SKM-1 (cell line): ENCODE results near the gene EDAR.

Experiments used
- DNase-seq: peaks from one replicate; lab custom pipeline; 2025; ENCODE audit not compliant: unreplicated experiment; lab: John Stamatoyannopoulos, UW

Gene EDAR

DNA sequence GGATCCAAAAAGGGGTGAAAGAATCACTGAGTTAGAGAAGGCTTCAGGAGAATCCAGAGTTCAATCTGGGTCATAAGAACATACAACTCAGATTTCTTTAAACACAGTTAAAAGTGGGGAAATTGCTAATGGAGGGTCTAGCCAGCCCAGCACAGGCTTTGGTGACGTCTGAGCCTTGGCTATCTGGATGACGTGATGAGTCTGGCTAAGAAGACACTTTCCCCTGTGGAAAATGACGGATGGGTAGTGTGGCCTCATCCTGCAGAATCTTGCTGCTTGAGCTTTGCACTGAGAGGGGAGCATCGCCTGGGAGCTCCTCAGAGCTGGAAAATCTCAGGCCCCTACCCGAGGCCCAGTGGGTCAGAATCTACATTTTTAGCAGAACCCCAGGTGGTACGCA, 19.2 kb downstream of the EDAR start:
- no peak for DNase-seq

DNA sequence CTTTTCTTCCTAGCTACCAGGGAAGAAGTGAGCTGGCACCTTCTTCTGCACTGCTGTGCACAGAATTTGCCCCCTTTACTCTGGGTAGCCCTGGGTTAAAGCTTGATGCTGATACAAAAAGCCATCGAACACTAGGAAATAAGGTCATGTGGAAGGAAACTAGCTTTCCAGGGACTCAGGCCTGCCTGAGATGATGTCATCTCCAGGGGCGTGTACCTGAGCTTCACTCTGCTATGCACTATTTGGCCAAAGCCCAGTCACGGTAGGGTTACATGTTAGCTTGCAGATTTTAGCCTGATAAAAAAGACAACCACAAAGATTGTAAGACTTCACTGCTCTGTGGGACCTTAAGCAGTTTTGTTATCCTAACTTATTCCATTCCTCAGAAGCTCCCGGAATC, 20.4 kb downstream of the EDAR start:
- DNase-seq, result no peak

DNA sequence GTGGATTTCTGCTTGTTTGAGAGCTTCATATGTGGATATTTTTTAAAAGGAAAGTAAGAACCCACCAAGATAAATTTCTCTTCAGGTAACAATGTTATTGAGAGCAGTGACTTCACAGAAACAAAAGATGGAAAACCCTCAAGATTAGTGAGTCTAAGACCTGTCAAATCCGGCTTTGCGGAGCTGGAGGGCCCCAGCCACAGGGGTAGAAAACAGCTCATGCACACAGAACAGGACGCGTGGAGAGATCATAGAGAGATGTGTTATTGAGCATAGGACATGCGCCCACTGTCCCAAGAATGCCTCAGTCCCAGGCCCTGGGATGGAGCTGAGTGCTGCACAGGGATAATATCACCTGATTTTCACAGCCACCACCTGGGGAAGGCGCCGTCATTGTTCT, 21.3 kb downstream of the EDAR start:
- DNase-seq, result no peak

DNA sequence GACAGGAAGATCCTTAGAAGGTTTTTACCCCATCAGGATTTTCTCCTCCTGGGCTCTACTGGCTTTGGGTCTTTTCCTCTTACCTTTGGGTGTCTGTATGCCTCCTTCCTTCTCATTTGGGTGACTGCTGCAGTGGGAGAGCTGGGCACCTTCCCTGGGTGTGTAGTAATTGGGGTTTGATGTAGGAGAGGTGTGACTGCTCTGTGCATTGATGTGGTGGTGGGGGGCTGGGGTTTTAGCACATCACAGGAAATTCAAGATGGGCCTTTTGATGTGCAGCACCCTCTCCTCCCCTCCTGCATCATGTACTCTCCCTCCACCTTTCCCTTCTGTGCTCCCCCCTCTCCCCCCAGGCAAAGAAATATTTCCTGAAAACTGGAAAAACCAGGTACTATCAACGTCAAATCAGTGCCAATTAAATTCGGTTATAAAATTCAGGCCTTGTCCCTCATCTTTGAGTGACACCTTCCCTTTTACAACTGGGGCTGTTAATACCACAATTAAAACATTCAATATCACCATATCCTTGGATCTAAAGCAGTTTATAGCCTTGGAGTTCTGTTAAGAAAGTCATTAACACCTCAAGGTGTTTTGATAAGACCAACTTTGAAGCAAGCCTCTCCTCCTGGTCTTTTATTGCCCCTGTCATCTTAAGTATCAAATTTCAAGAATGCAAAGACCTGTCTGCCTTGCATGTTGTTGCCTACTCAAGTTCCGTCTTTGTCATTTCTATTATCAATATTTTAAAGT, 23.3 kb downstream of the EDAR start:
- DNase-seq, result no peak

DNA sequence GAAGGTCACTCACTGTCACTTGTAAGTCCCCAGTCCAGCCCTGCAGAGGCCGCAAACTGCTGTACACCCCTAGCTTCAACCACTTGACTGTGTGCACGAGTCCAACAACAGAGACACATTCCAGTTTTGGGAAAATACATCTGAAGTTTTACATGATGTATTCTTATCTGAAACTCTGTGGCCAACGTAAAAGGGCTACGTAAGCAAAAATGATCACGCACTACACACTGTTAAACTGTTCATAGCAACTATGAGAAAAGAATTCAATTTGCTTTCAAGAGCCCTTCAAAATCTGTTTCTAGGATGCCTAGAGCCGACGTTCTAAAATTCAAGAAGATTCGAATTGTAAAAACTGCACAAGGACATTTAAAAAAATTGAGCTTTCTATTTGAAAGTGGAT, 26.0 kb downstream of the EDAR start:
- no peak for DNase-seq

DNA sequence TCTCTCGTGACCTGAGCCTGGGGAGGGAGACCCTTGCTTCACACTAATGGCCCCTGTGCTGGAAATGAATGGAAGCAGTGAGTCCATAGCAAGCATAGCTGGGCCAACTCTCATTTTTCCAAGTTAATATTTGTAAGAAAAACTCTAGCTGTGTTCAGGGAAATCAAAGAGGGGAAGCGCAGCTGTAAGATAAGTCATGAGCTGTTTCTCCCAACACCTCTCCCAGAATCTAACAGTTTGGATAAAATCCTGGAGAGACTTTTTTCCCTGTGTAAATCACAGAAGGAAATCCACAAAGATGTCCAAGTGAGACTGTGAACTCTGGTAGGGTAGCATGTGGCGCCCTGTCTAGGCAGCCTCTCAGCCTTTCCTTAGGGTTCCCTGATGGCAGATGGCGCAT, 27.2 kb downstream of the EDAR start:
- DNase-seq, result no peak

DNA sequence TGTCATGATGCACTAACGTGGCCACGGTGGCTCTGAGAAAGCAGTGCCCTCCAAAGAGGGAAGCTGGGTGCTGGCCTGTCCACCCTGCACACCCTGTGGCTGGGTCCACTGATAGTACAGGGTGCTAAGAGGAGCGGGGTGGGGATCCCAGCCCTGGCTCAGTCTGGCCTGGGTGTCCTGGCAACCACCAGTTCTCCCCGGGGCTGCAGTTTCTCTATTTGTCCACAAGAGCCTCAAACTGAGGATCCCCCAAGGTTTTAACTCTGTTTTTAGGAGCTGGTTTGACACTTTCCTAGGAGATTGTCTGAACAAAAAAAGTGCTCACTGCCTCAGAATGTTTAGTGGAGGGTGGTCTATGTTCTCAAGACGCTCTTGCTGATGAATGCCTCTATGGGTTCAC, 29.0 kb downstream of the EDAR start:
- no peak for DNase-seq

DNA sequence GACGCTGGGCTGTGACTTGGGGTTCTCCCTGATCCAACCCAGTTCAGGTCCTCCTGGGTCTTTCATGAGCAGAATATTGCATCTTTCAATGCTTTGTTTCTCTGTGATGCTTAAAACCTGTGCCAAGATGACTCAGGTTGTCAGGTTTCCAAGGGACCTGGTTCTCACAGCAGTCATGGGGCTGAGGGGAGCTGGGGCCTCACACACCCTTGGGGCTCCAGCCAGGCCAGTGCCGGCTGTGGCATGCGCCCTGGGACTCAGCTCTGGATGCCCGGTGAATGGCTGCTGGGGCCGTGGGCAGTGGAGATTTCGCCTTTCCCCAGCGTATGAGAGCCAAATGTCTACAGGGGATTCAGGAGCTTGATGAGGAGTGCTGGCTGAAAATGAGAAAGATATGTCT, 29.6 kb downstream of the EDAR start:
- no peak for DNase-seq

DNA sequence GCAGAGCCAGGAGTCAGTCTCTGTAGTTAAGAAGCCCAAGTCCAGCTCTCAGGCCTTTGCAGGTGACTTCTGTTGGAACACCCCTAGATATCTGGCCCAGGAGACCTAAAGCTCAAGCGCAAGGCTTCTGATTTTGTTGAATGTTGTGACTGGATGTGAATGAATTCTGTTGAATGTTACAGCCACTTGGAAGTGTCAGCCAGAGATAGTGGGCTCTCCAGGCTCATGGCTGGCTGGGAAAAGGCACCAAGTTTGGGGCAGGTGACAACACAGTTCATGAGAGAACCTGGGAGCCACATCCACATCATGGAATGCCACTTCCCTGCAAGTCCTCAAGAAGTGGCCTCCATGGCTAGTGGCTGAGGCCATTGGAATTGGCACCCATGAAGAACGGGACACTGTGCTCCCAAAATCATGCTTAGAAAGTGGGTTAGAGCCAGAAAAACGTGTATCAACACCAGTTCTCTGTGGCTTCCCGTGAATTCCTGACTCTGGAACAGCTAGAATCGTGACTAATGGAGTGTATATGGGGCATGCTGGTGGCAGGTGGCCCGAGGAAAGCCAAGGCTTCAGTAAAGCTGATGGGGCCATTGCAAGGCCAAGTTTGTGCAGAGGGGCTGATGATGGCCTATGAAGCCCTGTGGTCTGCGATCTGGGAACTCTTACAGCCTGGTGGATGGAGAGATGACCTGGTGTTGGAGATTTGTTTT, 30.2 kb downstream of the EDAR start:
- DNase-seq, result no peak

DNA sequence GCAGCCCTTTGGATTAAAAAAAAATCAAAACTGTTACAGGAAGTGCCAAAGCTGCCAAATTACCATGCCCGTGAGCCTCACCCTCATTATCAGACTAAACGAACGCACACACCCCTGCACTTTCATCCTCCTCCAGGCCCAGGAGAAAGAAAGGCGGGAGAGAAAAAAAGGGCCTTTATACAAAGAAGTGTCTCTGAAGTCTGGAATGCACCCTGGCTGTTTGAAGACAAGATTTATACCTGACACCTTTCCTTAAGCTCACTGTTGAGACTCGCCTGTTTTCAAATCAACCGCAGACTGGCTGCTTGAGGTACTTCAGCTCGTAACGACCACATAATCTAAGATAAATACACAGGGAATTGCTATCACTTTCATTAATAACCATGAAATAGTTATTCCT, 31.0 kb downstream of the EDAR start:
- no peak for DNase-seq

DNA sequence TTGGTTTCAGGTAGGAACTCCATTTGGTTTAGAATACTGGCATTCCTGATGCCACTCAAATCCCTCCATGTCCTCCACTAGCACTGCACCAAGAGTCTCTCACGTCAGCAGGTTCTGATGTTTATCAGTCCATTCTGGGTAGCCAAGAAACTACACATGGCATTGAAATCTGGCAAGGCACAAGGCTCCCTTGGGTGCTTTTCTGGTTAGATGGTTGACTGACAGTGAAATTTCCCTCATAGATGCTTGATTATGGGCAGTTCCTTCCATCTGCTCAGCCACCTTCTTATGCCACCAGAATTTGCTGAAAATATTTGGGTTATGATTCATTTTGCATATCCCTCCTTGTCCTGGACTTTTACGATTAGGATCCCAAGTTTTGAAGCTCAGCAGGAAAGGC, 32.6 kb downstream of the EDAR start:
- no peak for DNase-seq

DNA sequence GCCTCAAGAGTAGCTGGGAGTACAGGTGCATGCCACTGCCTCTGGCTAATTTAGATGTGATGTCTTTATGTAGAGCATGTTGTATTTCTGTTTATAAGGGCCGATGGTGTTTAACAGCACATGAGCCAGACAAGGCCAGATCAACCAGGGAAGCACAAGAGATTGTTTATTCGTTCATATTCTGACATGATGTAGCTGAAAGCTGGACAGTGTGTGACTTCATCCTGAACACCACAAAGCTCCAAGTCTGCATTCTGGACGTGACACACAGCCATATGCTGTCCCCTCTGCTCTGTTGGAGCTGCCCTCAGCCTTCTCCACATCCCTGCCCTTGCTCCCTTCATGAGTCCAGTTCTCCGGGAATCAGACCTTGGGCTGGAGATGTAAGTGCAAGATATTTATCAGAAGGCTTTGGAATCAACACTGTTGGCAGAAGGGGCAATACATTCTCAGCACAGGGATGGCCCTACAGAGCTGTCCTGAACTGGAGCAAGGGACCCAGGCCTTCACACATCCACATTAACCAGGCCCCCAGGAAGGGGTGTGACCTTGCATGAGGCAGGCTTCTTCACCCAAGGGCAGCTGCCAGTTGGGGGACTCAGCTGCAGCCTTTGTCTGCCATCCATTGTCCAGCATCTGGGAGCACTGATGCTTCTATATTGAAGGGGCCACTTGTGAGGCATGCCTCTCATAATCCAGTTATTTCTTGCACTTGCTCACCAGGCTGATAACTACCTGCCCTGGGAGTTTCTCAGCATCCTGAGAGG, 38.5 kb downstream of the EDAR start:
- no peak for DNase-seq

DNA sequence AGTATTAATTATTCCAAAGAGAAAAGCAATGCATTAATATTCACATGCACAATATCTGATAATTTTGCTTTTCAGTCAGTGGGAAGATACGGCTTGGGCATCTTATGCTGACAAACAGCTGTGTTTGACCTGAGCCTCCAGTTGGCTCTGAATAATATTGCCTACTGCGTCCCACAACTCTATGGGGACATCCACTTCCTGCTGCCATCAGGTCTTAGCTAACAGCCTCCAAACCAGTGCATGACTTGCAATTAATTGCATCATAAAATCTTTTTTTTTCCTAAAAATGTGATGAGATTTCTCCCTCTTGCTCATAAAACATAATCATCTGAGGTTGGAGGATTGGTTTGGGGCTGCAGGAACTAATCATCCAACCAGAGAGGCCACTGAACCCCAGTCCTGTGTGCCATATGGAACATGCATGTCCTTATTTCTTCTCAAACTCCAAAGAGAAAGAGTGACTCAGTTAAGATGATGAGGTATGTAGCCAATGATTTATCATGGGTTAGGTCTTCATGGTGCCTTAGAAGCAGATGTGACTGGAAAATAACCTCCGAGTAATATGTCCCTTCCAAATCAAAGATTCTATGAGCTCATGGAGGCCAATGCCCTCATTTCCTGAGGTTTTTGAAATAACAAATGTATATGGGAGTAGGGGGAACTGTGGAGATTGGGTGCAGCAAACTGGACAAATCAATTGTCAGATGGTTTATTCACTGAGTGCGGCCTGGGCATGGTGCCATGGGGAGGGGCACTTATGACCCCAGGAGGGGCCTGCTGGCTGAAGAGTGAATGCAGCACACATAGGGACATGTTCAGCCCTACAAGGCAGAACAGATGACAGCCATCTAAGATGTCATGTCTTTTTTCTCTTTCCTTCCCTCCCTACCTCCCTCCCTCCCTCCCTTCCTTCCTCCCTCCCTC, 39.4 kb downstream of the EDAR start:
- no peak for DNase-seq

DNA sequence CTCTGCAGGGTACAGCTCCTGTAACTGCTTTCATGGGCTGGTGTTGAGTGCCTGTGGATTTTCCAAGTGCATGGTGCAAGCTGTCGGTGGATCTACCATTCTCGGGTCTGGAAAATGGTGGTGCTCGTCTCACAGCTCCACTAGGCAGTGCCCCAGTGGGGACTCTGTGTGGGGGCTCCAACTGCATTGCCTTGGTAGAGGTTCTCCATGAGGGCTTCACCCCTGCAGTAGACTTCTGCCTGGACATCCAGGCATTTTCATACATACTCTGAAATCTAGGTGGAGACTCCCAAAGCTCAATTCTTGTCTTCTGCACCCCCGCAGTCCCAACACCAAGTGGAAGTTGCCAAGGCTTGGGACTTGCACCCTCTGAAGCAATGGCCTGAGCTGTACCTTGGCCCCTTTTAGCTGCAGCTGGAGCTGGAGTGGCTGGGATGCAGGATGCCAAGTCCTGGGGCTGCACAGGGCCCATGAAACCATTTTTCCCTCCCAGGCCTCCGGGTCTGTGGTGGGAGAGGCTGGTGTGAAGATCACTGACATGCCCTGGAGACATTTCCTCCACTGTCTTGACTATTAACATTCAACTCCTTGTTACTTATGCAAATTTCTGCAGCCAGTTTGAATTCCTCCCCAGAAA, 41.6 kb downstream of the EDAR start:
- no peak for DNase-seq

DNA sequence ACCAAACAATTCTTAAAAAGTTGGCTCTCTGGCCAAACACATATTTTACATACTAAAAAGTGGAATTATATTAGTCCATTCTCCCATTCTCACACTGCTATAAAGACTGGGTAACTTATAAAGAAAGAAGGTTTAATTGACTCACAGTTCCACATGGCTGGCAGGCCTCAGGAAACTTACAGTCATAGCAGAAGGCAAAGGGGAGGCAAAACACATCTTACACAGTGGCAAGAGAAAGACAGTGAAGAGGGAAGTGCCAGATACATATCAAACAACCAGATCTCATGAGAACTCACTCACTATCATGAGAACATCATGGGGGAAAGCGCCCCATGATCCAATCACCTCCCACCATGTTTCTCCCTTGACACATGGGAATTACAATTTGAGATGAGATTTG, 42.6 kb downstream of the EDAR start:
- DNase-seq, result no peak

DNA sequence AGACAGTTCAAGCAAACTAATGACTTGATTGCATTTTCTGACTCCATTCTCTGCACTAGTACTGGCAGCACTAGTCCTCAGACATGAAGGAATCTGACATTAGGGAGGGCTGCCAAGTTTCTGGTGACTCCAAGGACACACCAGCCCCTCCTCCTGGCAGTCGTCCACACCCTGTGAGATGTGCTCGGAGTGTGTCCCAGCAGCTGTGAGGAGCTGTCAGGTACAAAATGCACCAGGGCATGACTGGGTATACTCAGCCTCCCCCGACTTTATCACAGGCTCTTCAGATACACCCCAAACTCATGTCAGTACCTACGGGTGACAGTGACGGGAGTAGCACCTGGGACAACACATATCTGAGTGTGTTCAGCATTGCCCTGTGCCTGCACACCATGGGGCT, 43.1 kb downstream of the EDAR start:
- no peak for DNase-seq

DNA sequence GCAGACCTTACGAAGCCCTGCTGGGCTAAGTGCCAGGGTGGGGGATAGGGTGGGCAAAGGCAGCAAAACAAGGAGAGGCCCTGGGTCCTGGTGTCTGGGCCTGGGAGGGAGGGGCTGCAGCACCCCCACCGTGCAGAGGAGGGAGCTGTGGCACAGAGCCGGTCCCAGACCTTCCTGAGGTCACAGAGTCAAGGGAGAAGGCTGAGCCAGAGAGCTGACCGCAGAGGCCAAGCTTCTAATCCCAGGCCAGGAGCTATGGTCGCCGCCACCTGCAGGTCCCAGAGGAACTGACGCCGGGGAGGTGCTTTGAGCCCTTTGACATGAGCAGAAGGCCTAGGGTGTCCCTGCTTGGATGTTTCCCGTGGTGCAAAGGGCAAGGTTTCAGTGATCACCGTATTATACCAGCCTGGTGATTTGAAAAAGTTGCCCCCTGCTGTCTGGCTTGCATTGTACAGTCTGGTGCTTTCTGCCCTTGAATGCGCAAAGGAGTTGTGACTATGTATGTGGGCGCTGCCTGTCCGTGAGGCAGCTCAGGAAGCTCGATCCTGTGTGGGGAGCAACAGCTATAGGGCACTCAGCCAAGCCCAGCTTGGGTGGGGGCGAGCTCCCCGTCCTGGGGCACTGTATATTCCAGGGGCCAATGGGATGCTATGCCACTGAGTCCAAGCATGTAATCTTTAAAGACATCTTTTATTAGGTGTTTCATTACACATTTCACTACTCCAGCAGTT, 44.3 kb downstream of the EDAR start:
- DNase-seq, result no peak

DNA sequence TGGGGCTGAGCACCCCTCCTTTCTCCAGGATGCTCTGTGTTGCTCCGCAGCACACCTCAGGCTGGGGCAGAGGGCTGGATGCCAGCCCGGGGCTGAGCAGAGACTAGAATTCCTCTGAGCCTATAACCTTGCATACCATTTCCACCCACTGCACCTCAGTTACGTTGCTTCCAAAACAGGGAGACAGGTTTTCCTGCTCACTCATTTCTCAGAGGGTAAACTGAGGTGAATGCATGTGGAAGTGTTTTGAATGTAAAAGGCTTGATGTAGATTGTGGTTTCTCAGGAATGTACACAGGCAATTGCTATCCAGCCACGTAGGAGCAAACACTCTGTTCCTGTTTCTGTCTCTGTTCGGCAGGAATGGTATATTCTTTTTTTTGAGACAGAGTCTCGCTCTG, 45.3 kb downstream of the EDAR start:
- no peak for DNase-seq

DNA sequence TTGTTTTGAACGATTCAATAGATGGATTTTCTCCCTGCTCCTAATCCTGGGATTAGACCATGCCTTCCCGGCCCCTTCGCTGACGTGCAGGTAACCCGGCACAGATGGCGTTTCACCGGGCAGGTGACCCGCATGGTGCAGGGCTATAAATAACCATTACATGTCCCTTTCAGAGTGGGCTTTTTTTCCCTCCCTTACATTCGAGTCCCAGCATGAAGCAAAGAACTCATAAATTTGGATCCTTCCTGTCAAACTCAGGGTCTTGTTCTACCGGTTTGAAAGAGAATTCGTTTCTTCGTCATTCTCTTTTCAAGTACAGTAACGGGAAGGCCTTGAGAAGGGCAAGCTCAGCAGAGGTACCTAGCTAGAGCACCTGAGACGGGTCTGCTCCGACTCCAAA, 46.1 kb downstream of the EDAR start:
- DNase-seq, result no peak

DNA sequence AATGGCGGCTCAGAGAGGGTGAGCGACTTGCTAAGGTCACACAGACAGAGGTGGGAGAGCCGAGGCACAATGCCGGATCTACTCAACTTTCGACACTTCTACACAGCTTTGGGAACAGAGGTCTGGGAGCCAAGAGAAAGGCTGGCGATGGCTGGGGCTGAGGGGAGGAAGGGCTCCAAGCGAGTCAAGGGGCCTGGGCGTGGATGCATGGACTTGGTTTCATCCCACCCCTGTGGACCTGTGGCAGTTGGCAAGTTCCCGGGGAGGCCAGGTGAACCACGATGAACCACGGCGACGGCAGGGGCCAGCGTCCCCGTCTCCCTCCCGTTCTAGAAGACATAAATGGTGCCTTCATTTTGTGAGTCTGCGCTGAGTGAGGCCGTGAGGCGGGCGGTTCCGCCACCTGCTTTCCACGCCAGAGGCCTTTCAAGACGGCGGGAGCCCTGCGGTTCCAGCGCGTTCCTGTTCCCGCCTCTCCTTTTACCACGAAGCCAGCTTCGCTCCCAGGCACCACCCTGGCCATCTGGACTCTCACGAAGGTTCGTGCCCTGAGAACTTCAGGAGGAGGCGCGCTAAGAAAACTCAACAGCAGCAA, 46.7 kb downstream of the EDAR start:
- no peak for DNase-seq
